ENCODE measurements around the gene HOXA3. TPM values are rescaled to one million over a fixed set of nuclear protein-coding genes. Genes with fewer than 3 reads are reported as not detected.
A peak's percentile ranks its signal among the peaks of the same experiment; 100 is the strongest.

The HOXA3 gene
- total and polyA plus RNA-seq, 2 of the 13 experiments (the other 11 are each of a cell fraction or from before 2014, with no cell fraction given): 2.9 to 4.6 TPM

GRCh38 chr7:27171325-27171636 lies 18.9 kb upstream of the HOXA3 start (continued):
- TF ChIP-seq HNF1A (IDR thresholded peaks at IDR 0.05; ENCODE audit: low read depth) (no peak), HNF1A (CRISPR knock-in tag; IDR thresholded peaks at IDR 0.05; ENCODE audit: borderline replicate concordance) (no peak)

DNA sequence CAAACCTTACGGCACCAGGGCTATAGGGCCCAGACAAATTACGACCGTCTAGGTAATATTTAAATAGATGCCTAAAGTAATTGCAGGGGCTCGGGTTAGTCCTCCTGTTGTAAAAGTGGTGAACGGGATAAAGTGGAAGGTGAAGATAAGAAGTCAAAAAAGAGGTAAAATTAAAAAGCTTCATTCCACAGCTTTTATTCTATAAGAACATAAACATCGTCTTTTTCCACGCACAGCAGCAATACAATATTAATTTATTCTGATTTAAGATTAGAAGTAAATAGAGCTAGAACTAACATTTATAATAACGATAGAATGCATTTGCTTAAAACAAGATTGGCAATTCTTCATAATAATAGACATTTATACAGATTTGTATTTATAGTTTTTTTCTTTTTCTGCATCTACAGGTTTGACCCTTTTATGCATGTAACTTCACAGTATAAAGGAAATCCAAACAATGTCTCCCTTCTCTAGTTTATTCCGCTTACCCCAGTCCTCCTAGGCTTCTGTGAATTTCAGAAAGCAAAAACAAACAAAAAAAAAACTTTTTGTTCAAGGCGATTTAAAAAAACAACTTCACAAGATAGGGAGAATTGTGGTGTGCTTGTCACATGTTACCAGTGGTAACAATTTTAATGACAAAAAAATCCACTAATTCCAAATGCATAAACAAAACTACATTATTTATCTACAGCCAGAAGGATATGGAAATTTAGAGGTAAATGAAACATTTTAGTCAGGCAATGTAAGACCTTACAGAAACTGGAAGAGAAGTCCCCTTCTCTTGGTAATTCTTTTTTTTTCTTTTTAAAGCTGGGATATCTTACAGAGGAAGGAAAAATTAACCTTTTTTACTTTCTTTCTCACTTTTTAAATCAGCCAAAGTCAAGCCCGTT lies 18.3 kb upstream of the HOXA3 start:
- Histone ChIP-seq H2AFZ (ENCODE audit: low read length) (no peak overlapping the region), H3K4me1 (ENCODE audit: insufficient read depth, low read length) (peaks cover 18% of the 10 kb centered on the region), H3K27me3 (ENCODE audit: control insufficient read depth in 1 of 2, insufficient read depth in 2 of 2, low read length in 2 of 2) (peaks cover 0 to 56% of the 10 kb centered on the region in 2 experiments), H3K9me3 (ENCODE audit: low read length) (no peaks in the 10 kb centered on the region), H3K79me2 (ENCODE audit: insufficient read depth, low read length) (no peaks in the 10 kb centered on the region), H3K4me3 (replicated peaks in 1 of 3; ENCODE audit: insufficient read depth in 1 of 3, low read depth in 2 of 3, low read length in 3 of 3) (no peak overlapping the region), H3K4me2 (ENCODE audit: low read depth, low read length) (peak overlapping the region; percentile 41), H4K20me1 (ENCODE audit: insufficient read depth, low read length) (no peaks in the 10 kb centered on the region), H3K36me3 (replicated peaks in 1 of 2; ENCODE audit: control insufficient read depth in 1 of 2, insufficient read depth in 2 of 2, low read length in 2 of 2) (no peaks in the 10 kb centered on the region), H3K27ac (ENCODE audit: extremely low read length, insufficient read depth, low read length) (no peak overlapping the region), H3K9ac (ENCODE audit: insufficient read depth, low read depth, low read length) (no peak overlapping the region)
- intact Hi-C loops (cut with micrococcal nuclease; ENCODE audit: unreplicated experiment) (no loop called here), in situ Hi-C loops (cut with HindIII; ENCODE audit: extremely low pct_ligation_motif_present, low pct_unique_long_range_greater_than_20kb) (loop anchor here (25.0 kb wide), 1 partner anchor 1083 kb away; no protein-coding TSS in a partner anchor)
- BruUV-seq (replicated peaks): no TSS peak
- CTCF ChIA-PET (ENCODE audit: low intra/inter-chr PET ratio, low total read pairs): no interaction called here
- DNase-seq (ENCODE audit: low spot score): no peak
- WGBS (ENCODE audit: low lambda C conversion rate): 73% methylated on average over 11 of the region's 11 CpGs
- POLR2A ChIA-PET: no interaction called here
- peak; percentile 59 for FAIRE-seq
- no peak for ATAC-seq
- TF ChIP-seq, protein P1, sequence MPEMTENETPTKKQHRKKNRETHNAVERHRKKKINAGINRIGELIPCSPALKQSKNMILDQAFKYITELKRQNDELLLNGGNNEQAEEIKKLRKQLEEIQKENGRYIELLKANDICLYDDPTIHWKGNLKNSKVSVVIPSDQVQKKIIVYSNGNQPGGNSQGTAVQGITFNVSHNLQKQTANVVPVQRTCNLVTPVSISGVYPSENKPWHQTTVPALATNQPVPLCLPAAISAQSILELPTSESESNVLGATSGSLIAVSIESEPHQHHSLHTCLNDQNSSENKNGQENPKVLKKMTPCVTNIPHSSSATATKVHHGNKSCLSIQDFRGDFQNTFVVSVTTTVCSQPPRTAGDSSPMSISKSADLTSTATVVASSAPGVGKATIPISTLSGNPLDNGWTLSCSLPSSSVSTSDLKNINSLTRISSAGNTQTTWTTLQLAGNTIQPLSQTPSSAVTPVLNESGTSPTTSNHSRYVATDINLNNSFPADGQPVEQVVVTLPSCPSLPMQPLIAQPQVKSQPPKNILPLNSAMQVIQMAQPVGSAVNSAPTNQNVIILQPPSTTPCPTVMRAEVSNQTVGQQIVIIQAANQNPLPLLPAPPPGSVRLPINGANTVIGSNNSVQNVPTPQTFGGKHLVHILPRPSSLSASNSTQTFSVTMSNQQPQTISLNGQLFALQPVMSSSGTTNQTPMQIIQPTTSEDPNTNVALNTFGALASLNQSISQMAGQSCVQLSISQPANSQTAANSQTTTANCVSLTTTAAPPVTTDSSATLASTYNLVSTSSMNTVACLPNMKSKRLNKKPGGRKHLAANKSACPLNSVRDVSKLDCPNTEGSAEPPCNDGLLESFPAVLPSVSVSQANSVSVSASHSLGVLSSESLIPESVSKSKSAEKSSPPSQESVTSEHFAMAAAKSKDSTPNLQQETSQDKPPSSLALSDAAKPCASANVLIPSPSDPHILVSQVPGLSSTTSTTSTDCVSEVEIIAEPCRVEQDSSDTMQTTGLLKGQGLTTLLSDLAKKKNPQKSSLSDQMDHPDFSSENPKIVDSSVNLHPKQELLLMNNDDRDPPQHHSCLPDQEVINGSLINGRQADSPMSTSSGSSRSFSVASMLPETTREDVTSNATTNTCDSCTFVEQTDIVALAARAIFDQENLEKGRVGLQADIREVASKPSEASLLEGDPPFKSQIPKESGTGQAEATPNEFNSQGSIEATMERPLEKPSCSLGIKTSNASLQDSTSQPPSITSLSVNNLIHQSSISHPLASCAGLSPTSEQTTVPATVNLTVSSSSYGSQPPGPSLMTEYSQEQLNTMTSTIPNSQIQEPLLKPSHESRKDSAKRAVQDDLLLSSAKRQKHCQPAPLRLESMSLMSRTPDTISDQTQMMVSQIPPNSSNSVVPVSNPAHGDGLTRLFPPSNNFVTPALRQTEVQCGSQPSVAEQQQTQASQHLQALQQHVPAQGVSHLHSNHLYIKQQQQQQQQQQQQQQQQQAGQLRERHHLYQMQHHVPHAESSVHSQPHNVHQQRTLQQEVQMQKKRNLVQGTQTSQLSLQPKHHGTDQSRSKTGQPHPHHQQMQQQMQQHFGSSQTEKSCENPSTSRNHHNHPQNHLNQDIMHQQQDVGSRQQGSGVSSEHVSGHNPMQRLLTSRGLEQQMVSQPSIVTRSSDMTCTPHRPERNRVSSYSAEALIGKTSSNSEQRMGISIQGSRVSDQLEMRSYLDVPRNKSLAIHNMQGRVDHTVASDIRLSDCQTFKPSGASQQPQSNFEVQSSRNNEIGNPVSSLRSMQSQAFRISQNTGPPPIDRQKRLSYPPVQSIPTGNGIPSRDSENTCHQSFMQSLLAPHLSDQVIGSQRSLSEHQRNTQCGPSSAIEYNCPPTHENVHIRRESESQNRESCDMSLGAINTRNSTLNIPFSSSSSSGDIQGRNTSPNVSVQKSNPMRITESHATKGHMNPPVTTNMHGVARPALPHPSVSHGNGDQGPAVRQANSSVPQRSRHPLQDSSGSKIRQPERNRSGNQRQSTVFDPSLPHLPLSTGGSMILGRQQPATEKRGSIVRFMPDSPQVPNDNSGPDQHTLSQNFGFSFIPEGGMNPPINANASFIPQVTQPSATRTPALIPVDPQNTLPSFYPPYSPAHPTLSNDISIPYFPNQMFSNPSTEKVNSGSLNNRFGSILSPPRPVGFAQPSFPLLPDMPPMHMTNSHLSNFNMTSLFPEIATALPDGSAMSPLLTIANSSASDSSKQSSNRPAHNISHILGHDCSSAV (CRISPR knock-in tag; IDR thresholded peaks at IDR 0.05; ENCODE audit: borderline replicate concordance): no peak
- no peak for TF ChIP-seq POGK (CRISPR knock-in tag; conservative IDR thresholded peaks at IDR 0.05)

Data from HepG2 (cell line).